ENCODE results near the gene NPLOC4. TPM values are rescaled to one million over a fixed set of nuclear protein-coding genes. Genes with fewer than 3 reads are reported as not detected.
A peak's percentile ranks its signal among the peaks of the same experiment; 100 is the strongest.

The NPLOC4 gene
- total RNA-seq (10 to 100 TPM; 74.4 to 94.3 TPM), polyA plus RNA-seq (10 to 100 TPM; 26.7 to 66.8 TPM)
- long read RNA-seq, donor 1, partial matches to known transcripts = 5 of 73 reads
- long read RNA-seq, donor 1, other reads (novel, unspliced or antisense) = 65 of 73 reads
- long read RNA-seq, donor 2, full-length matches to known transcripts = 14 of 66 reads
- long read RNA-seq, donor 2, partial matches to known transcripts = 7 of 66 reads
- long read RNA-seq, donor 2, other reads (novel, unspliced or antisense) = 45 of 66 reads

DNA sequence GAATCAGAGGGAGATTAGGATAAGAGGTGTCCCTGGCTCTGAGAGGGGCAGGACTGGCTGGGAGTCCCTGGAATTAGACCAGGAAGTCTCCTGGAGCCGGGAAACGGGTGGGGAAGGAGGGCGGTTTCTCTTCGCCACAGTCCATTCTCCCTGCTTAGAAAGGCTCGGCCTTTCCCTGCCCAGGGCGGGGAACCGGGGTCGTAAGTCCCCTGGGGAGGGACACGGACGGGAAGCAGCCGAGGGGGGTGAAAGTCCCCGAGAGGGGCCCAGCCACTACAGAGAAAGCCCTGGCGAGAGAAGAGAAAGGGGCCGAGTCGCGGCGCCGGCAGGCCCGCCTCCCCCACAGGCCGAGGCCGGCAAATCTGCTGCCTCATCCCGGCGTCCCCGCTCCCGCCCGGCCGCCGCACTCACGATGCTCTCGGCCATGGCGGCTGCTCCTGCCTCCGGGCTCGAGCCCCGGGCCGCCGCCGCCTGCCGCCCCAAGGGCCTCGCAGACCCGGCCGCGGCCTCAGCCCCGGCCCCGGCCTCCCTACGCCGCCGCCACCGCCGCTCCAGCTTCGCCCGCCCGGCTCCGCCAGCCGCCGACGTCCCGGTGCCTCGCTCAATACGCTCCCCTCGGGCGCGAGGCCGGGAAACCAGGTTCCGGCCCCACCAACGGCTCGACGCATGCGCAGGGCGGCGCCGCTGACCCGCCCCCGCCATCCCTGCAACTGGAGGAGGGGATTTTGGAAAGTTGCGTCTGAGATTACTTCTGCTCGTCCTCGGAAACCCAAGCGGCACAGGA, at the start of gene NPLOC4, which contains the start of gene TSPAN10:
Gene NPLOC4, minus strand, starts transcription at position 608 of the 784 bp plus-strand sequence. Its CDS starts 182 bp downstream, at position 426.
Gene TSPAN10, plus strand, starts transcription at position 692 of the 784 bp plus-strand sequence. CDS start 5,217 bp downstream, outside the sequence.
- 0% methylated on average over 53 to 77 of the region's 77 CpGs for WGBS, 2 donors
- H3K27ac ChIP-seq (ENCODE audit: low read depth in 1 of 2, low read length in 2 of 2) = peak within 1 kb of the TSS; percentile 61 to 74

DNA sequence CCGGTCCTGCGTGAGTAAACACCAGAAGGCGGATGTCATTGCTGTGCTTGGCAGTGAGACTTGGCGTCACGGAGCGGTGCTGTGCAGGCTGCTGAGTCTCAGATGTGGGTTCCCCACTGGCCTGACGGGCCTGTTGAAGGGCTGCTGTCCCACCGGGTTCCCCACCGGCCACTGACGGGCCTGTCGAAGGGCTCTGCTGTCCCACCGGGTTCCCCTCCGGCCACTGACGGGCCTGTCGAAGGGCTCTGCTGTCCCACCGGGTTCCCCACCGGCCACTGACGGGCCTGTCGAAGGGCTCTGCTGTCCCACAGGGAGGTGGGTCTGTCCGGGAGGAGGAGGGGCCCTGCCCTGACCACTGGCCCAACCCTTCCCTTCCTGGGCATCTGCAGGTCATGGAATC, 49.7 kb upstream of the NPLOC4 start:
- no peak overlapping the region for H3K4me3 ChIP-seq (ENCODE audit: low read length in 2 of 2)
- peaks cover 0 to 2% of the 10 kb centered on the region in 2 donors for H3K36me3 ChIP-seq (ENCODE audit: control insufficient read depth in 1 of 2, insufficient read depth in 2 of 2, low read length in 1 of 2)
- intact Hi-C loops (cut with DNase I) = no loop called here
- WGBS, 2 donors = 79 to 80% methylated on average over 18 to 20 of the region's 20 CpGs
- DNase-seq (no peak), ATAC-seq (ENCODE audit: low FRiP score) (no peak)
- no peaks in the 10 kb centered on the region for H3K27me3 ChIP-seq (ENCODE audit: control insufficient read depth in 1 of 2, insufficient read depth in 2 of 2, low read length in 1 of 2)
- H3K9me3 ChIP-seq (ENCODE audit: control insufficient read depth, low read length) = no peaks in the 10 kb centered on the region
- no peak overlapping the region for H3K27ac ChIP-seq (ENCODE audit: low read depth in 1 of 2, low read length in 2 of 2)
- H3K4me1 ChIP-seq (ENCODE audit: control insufficient read depth in 1 of 2, insufficient read depth in 2 of 2, low read length in 2 of 2) = no peaks in the 10 kb centered on the region

More for the DNA sequence above, at the start of gene NPLOC4, which contains the start of gene TSPAN10:
- Histone ChIP-seq H3K27me3 (ENCODE audit: control insufficient read depth in 1 of 2, insufficient read depth in 2 of 2, low read length in 1 of 2) (no peaks in the 10 kb centered on the region), H3K9me3 (ENCODE audit: control insufficient read depth, low read length) (no peaks in the 10 kb centered on the region), H3K4me3 (ENCODE audit: low read length in 2 of 2) (peak within 1 kb of the TSS; percentile 51 to 99), H3K36me3 (ENCODE audit: control insufficient read depth in 1 of 2, insufficient read depth in 2 of 2, low read length in 1 of 2) (no peaks in the 10 kb centered on the region), H3K4me1 (ENCODE audit: control insufficient read depth in 1 of 2, insufficient read depth in 2 of 2, low read length in 2 of 2) (peaks cover 0 to 2% of the 10 kb centered on the region in 2 donors)
- DNase-seq (peak; percentile 91 to 94), ATAC-seq (ENCODE audit: low FRiP score) (peak; percentile 96)
- intact Hi-C loops (cut with DNase I) = loop anchor here in 1 of 2 donors (1.0 kb wide), 1 partner anchor 30 kb away; the partner anchor contains the start of genes CCDC137 and OXLD1

DNA sequence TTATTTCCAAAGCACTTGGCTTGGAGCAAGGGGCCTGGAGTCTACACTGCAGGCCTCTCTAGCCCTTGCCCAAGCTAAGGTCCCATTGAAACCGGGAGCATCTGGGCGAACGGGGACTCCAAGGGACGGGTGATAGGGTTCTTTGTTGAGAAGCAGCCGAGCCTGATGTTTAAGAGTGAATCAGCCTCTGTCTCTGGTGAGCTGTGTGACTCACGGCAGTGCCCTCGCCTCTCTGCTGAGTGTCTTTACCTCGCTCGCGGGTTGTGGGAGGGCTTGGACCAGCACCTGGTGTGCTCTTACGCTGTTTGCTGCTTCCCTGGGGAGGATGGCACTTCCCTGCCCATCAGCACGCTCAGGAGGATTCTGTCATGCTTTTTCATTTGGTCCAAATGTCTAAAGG, 48.2 kb upstream of the NPLOC4 start:
- Histone ChIP-seq H3K27me3 (ENCODE audit: control insufficient read depth in 1 of 2, insufficient read depth in 2 of 2, low read length in 1 of 2) (no peaks in the 10 kb centered on the region), H3K4me1 (ENCODE audit: control insufficient read depth in 1 of 2, insufficient read depth in 2 of 2, low read length in 2 of 2) (no peaks in the 10 kb centered on the region), H3K9me3 (ENCODE audit: control insufficient read depth, low read length) (no peaks in the 10 kb centered on the region), H3K4me3 (ENCODE audit: low read length in 2 of 2) (peak overlapping the region in 1 of 2 donors; percentile 93), H3K36me3 (ENCODE audit: control insufficient read depth in 1 of 2, insufficient read depth in 2 of 2, low read length in 1 of 2) (no peaks in the 10 kb centered on the region), H3K27ac (ENCODE audit: low read depth in 1 of 2, low read length in 2 of 2) (no peak overlapping the region)
- DNase-seq (no peak), ATAC-seq (ENCODE audit: low FRiP score) (no peak)
- 80% methylated on average over 12 of the region's 12 CpGs for WGBS, 2 donors
- intact Hi-C loops (cut with DNase I) = no loop called here

DNA sequence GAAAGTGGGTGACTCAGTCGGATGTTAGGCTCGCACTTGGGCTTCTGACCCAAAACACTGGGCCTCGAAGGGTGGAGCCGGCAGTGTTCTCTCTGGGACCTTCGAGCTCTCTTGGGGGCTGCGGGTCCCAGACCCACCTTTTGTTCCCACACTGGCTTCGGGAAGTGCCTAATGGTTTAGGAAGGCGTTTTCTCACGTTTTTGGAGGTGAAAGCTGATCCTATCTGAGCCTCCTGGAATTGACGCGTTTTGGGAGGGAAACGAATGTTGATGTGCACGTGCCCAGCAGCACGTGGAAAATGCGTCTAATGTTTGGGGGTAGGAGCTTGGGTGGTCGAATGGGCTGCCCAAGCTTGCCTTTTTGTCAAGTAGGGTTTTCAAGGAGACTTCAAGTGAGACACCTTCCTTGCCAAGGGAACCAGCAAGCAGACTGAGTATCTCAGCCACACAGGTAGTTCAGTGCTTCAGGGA, 47.6 kb upstream of the NPLOC4 start:
- intact Hi-C loops (cut with DNase I) = no loop called here
- Histone ChIP-seq H3K36me3 (ENCODE audit: control insufficient read depth in 1 of 2, insufficient read depth in 2 of 2, low read length in 1 of 2) (no peaks in the 10 kb centered on the region), H3K9me3 (ENCODE audit: control insufficient read depth, low read length) (no peaks in the 10 kb centered on the region), H3K27me3 (ENCODE audit: control insufficient read depth in 1 of 2, insufficient read depth in 2 of 2, low read length in 1 of 2) (no peaks in the 10 kb centered on the region), H3K4me1 (ENCODE audit: control insufficient read depth in 1 of 2, insufficient read depth in 2 of 2, low read length in 2 of 2) (no peaks in the 10 kb centered on the region), H3K4me3 (ENCODE audit: low read length in 2 of 2) (peak overlapping the region; percentile 90 to 93), H3K27ac (ENCODE audit: low read depth in 1 of 2, low read length in 2 of 2) (no peak overlapping the region)
- DNase-seq = peak in 1 of 2 donors; percentile 72
- 4% methylated on average over 16 of the region's 16 CpGs for WGBS, 2 donors
- no peak for ATAC-seq (ENCODE audit: low FRiP score)

DNA sequence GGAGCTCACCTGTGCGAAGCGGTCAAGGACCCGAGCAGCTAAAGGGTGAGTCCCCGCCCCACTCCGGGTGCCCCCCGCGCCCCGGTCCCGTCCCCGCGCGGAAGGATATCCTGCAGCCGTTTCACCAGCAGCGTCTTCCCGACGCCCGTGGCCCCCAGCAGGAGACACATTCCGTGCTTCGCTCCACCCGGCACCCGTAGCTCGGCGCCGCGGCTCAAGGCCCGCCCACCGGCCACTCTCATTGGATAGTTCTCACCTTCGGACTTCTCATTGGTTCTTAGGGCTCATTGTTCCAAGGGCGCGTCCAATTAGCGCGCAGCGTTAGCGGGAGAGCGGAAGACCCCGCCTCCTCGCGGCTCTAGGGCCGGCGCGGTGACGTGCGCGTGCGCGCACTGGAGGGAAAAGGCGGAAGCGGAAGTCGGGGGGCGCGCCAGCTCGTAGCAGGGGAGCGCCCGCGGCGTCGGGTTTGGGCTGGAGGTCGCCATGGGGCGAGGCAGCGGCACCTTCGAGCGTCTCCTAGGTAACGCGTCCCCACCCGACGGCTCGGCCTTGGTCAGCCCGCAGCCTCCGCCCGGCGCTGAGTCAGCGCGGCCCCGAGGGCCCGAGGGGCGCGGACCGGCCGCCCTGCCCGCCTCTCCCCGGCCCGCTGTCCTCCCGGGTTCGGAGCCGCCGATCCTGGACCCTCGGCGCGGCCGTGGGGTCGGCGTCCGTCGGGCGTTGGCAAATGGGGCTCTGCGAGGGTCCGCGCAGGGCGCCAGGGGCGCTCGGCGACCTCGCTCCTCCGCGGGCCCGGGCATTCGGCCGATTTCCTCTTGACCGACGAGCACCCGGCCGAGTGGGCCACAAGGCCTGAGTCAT, 46.9 kb upstream of the NPLOC4 start, which contains the start of the genes ARL16 and HGS:
Gene ARL16, minus strand, starts transcription at position 214 of the 858 bp plus-strand sequence. Its CDS starts 44 bp downstream, at position 170.
Gene HGS, plus strand, starts transcription at position 428 of the 858 bp plus-strand sequence. Its CDS starts 56 bp downstream, at position 484.
- Histone ChIP-seq H3K4me1 (ENCODE audit: control insufficient read depth in 1 of 2, insufficient read depth in 2 of 2, low read length in 2 of 2) (no peaks in the 10 kb centered on the region), H3K27me3 (ENCODE audit: control insufficient read depth in 1 of 2, insufficient read depth in 2 of 2, low read length in 1 of 2) (no peaks in the 10 kb centered on the region), H3K4me3 (ENCODE audit: low read length in 2 of 2) (peak within 1 kb of the TSS; percentile 90 to 97), H3K27ac (ENCODE audit: low read depth in 1 of 2, low read length in 2 of 2) (peak within 1 kb of the TSS in 1 of 2 donors; percentile 49), H3K9me3 (ENCODE audit: control insufficient read depth, low read length) (no peaks in the 10 kb centered on the region), H3K36me3 (ENCODE audit: control insufficient read depth in 1 of 2, insufficient read depth in 2 of 2, low read length in 1 of 2) (no peaks in the 10 kb centered on the region)
- WGBS, 2 donors = 0 to 1% methylated on average over 105 to 112 of the region's 112 CpGs
- intact Hi-C loops (cut with DNase I) = no loop called here
- ATAC-seq (ENCODE audit: low FRiP score) (peak; percentile 98), DNase-seq (peak; percentile 99 to 100)

DNA sequence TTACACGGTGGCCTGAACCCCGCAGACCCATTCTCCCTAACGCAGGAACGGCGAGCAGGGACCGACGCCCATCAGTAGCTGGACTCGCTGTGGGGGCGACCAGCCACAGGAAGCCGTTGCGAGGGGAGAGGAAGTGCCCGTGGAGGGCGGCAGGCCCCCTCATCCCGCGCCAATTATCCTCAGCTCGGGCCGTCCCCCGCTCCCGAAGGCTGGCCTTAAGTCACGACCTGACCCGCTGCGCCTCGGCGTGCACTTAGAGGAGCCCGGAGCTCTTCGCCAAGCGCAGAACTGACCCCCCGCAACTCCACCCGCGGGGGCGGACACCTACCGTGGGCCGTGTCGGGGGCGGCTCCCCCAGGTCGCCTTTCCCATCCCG, 46.3 kb upstream of the NPLOC4 start:
- H3K4me1 ChIP-seq (ENCODE audit: control insufficient read depth in 1 of 2, insufficient read depth in 2 of 2, low read length in 2 of 2) = no peaks in the 10 kb centered on the region
- H3K4me3 ChIP-seq (ENCODE audit: low read length in 2 of 2) = peak overlapping the region; percentile 67 to 97
- H3K36me3 ChIP-seq (ENCODE audit: control insufficient read depth in 1 of 2, insufficient read depth in 2 of 2, low read length in 1 of 2) = no peaks in the 10 kb centered on the region
- WGBS, 2 donors = 0 to 1% methylated on average over 37 of the region's 37 CpGs
- DNase-seq = no peak
- H3K27me3 ChIP-seq (ENCODE audit: control insufficient read depth in 1 of 2, insufficient read depth in 2 of 2, low read length in 1 of 2) = no peaks in the 10 kb centered on the region
- peak overlapping the region in 1 of 2 donors; percentile 8 for H3K27ac ChIP-seq (ENCODE audit: low read depth in 1 of 2, low read length in 2 of 2)
- no peaks in the 10 kb centered on the region for H3K9me3 ChIP-seq (ENCODE audit: control insufficient read depth, low read length)
- intact Hi-C loops (cut with DNase I) = no loop called here
- ATAC-seq (ENCODE audit: low FRiP score) = no peak

DNA sequence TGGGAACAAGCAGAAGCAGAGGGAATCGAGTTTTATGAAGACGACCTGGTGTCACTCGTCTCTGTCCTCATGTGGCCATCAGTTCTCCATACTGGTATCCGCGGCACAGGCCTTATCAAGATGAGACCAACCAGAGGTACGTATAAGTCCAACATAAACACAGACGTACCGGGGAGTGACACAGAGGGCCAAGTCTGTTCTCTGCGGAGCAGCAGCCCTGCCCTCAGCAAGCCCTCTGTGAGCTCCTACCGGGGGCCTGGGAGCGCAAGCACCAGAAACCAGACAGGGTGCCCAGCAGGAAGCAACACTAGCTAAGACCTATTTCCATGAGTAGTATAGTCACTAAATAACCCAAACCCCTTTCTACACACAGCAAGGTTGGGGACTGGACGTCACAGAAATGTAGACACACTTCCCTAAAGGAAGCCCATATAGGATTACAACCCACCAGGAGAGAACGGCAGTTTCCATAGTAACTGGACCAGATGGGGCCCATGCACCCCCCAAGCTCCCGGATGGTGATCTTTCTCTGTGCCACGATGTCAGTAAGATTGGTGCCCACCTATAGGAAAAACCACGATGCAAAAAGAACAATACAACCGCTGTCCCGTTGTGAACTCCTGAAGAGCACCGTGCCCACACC, 45.8 kb upstream of the NPLOC4 start:
- ATAC-seq (ENCODE audit: low FRiP score) = no peak
- Histone ChIP-seq H3K36me3 (ENCODE audit: control insufficient read depth in 1 of 2, insufficient read depth in 2 of 2, low read length in 1 of 2) (no peaks in the 10 kb centered on the region), H3K9me3 (ENCODE audit: control insufficient read depth, low read length) (no peaks in the 10 kb centered on the region), H3K4me1 (ENCODE audit: control insufficient read depth in 1 of 2, insufficient read depth in 2 of 2, low read length in 2 of 2) (no peaks in the 10 kb centered on the region), H3K27ac (ENCODE audit: low read depth in 1 of 2, low read length in 2 of 2) (no peak overlapping the region), H3K27me3 (ENCODE audit: control insufficient read depth in 1 of 2, insufficient read depth in 2 of 2, low read length in 1 of 2) (no peaks in the 10 kb centered on the region), H3K4me3 (ENCODE audit: low read length in 2 of 2) (peak overlapping the region; percentile 67 to 97)
- no peak for DNase-seq
- WGBS, 2 donors = 27 to 28% methylated on average over 19 of the region's 19 CpGs
- intact Hi-C loops (cut with DNase I) = no loop called here

All from aorta (tissue), 5 donors.